Left ventricle myocardium superior (tissue), 1 donor: ENCODE results near the gene OST4. TPM values are rescaled to one million over a fixed set of nuclear protein-coding genes. Genes with fewer than 3 reads are reported as not detected.
"Not testable (repeated sequence)": the region's sequence is repeated elsewhere in the genome, so short reads cannot be mapped to it uniquely, and the experiment has no call there.

ENCODE experiments used
- ATAC-seq: fragments of 200-7000 bp; cut with Tn5 transposase; one replicate; pipeline ENCODE4 v1.9.1; 2020; ENCODE audit warnings: mild to moderate bottlenecking, moderate library complexity
- DNase-seq: peaks from one replicate; pipeline ENCODE4 v3.0.0-alpha.2; 2020
- intact Hi-C: fragments of 100-400 bp; cut with micrococcal nuclease; formaldehyde crosslinking; loops from one replicate; pipeline ENCODE4 v1.11.0; 2022
- total RNA-seq: library from RNA; stranded (reverse); fragmentation: NEBNext Ultra II Directional; extraction: Animal tissue kit (Norgen Biotek cat#: 25700); gene quantifications from one replicate; pipeline ENCODE4 v1.2.1, GENCODE V29; 2021
- donor health status: DM: no; HTN: yes; CAD: no; lungs with severe emphysema.

OST4 gene
- total RNA-seq, 1 donor from 2014 or later, result 374 TPM

- intact Hi-C loops, result loop anchor here (10.0 kb wide), 1 partner anchor 118 kb away; no protein-coding TSS in a partner anchor
- no peak for DNase-seq
- no peak for ATAC-seq
Measured at GRCh38 chr2:27082773-27083409, 11.4 kb upstream of the OST4 start.

GRCh38 chr2:27081984-27082772, 10.7 kb upstream of the OST4 start:
- intact Hi-C loops, result loop anchor here (10.0 kb wide), 1 partner anchor 117 kb away; no protein-coding TSS in a partner anchor
- peak; percentile 38 for DNase-seq
- no peak for ATAC-seq

GRCh38 chr2:27080603-27080936, 9.1 kb upstream of the OST4 start:
- intact Hi-C loops, result loop anchor here (10.0 kb wide), 1 partner anchor 116 kb away; no protein-coding TSS in a partner anchor
- ATAC-seq (no peak), DNase-seq (peak; percentile 31)

GRCh38 chr2:27080140-27080469, 8.7 kb upstream of the OST4 start:
- DNase-seq (no peak), ATAC-seq (no peak)
- intact Hi-C loops, result loop anchor here (10.0 kb wide), 1 partner anchor 115 kb away; no protein-coding TSS in a partner anchor

- no peak for ATAC-seq
- DNase-seq, result no peak
- intact Hi-C loops, result loop anchor here (10.0 kb wide), 1 partner anchor 115 kb away; no protein-coding TSS in a partner anchor
Measured at GRCh38 chr2:27079233-27080139, 8.0 kb upstream of the OST4 start.

GRCh38 chr2:27078267-27079194, 7.1 kb upstream of the OST4 start, which contains the start of gene EMILIN1:
Gene EMILIN1 (plus strand): TSS chr2:27078615. CDS start chr2:27079066, 451 bp downstream.
- DNase-seq (peak; percentile 90), ATAC-seq (peak; percentile 75)
- intact Hi-C loops, result no loop called here

GRCh38 chr2:27077231-27077630, 5.8 kb upstream of the OST4 start:
- intact Hi-C loops, result no loop called here
- ATAC-seq (no peak), DNase-seq (no peak)

GRCh38 chr2:27076323-27076722, 4.9 kb upstream of the OST4 start:
- no peak for DNase-seq
- intact Hi-C loops, result no loop called here
- ATAC-seq, result no peak

GRCh38 chr2:27075566-27075871, 4.1 kb upstream of the OST4 start:
- intact Hi-C loops, DNase-seq, ATAC-seq: not testable (repeated sequence)

GRCh38 chr2:27074738-27075565, 3.5 kb upstream of the OST4 start:
- DNase-seq (peak; percentile 76), ATAC-seq (no peak)
- intact Hi-C loops, result no loop called here

- no peak for ATAC-seq
- intact Hi-C loops, result no loop called here
- DNase-seq, result no peak
Measured at GRCh38 chr2:27073782-27074181, 2.3 kb upstream of the OST4 start.

- no peak for ATAC-seq
- no peak for DNase-seq
- intact Hi-C loops, result no loop called here
Measured at GRCh38 chr2:27072920-27073319, 1.5 kb upstream of the OST4 start.

GRCh38 chr2:27071990-27072830, 756 bp upstream of the OST4 start:
- intact Hi-C loops, result no loop called here
- DNase-seq (peak; percentile 86), ATAC-seq (peak; percentile 57)

- DNase-seq (no peak), ATAC-seq (no peak)
- intact Hi-C loops, result no loop called here
Measured at GRCh38 chr2:27070653-27071276, 689 bp downstream of the OST4 start.

- ATAC-seq, result no peak
- DNase-seq, result no peak
- intact Hi-C loops, result no loop called here
Measured at GRCh38 chr2:27069961-27070618, 1.4 kb downstream of the OST4 start.

GRCh38 chr2:27069436-27069835, 2.0 kb downstream of the OST4 start:
- intact Hi-C loops, result no loop called here
- ATAC-seq (no peak), DNase-seq (no peak)
